ENCODE data around the gene RPL38. TPM values are rescaled to one million over a fixed set of nuclear protein-coding genes. Genes with fewer than 3 reads are reported as not detected.
"Not testable (repeated sequence)": the region's sequence is repeated elsewhere in the genome, so short reads cannot be mapped to it uniquely, and the experiment has no call there.

Gene RPL38
- total RNA-seq, 2 donors from 2014 or later = 1,259 to 1,366 TPM

DNA sequence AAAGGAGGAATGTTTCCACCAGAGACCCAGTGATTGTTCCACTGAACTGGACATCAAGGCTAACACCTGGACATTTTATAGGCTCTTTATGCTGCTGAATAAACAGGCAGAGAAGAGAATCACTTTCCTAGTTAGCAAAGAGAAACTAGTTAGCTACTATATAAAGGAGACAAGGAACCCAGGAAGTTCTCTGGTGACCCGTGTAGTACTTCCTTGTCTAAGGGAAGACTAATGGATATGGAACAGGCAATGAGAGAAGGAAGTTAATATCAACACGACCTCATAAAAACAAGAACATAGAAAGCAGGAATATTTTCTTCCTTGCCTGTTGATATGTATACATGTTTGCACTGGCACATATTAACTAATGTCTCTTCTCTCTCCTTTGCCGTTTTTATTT is 30.8 kb upstream of the RPL38 start:
- H3K27me3 Mint-ChIP-seq = peaks cover 32% of the 10 kb centered on the region
- ATAC-seq (replicated peaks) = no peak
- H3K4me1 Mint-ChIP-seq = peaks cover 3% of the 10 kb centered on the region
- no peak overlapping the region for H3K4me3 Mint-ChIP-seq
- H3K36me3 Mint-ChIP-seq (ENCODE audit: low read depth) = no peaks in the 10 kb centered on the region
- H3K9me3 Mint-ChIP-seq = no peaks in the 10 kb centered on the region
- H3K27ac Mint-ChIP-seq = no peak overlapping the region

GRCh38 chr17:74176546-74177001 is 26.9 kb upstream of the RPL38 start:
- peaks cover 3% of the 10 kb centered on the region for H3K4me1 Mint-ChIP-seq
- H3K36me3 Mint-ChIP-seq (ENCODE audit: low read depth) = no peaks in the 10 kb centered on the region
- no peak overlapping the region for H3K27ac Mint-ChIP-seq
- H3K9me3 Mint-ChIP-seq = no peaks in the 10 kb centered on the region
- no peak overlapping the region for H3K4me3 Mint-ChIP-seq
- peak; percentile 56 for ATAC-seq (replicated peaks)
- peaks cover 27% of the 10 kb centered on the region for H3K27me3 Mint-ChIP-seq

DNA sequence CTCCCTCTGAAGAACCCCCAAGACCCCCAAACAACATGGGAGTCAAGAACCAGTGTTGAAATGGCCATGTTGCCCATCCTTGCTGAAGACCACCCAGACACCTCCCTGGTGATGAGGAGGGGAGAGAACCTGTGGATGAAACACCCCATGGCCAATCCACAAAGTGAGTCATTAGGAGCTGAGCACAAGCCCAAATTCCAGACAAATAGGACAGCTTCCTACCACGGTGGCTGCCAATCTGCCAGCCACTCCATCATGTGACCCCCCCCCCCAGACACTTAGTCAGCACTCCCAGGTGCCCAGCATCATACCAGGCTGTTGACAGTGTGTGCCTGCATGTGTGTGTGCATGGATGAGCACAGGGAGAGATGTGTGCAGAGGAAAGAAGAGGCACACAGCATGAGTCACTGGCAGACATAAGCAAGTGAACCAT is 26.4 kb upstream of the RPL38 start:
- Mint-ChIP-seq H3K9me3 (no peaks in the 10 kb centered on the region), H3K4me1 (peaks cover 3% of the 10 kb centered on the region), H3K27ac (no peak overlapping the region), H3K27me3 (peaks cover 25% of the 10 kb centered on the region), H3K4me3 (no peak overlapping the region), H3K36me3 (ENCODE audit: low read depth) (no peaks in the 10 kb centered on the region)
- ATAC-seq (replicated peaks) = no peak

DNA sequence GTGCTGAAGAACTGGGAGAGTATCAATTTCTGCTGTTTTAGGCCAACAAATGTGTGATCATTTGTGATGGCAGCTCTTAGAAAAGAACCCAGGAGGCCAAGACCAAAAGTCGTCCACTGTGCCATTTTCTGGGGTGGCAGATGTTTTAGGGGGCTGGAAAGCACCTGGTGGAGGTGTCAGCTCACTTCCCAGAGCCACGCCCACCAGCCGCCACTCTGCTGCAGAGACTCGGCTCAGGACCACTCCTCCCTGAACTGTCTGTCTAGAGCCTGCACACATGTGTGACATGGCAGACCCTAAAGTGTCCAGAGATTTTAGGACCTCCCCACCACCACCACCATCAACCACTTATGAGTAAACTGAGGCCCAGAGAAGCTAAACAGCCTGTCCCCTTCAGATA is 23.9 kb upstream of the RPL38 start:
- no peaks in the 10 kb centered on the region for H3K36me3 Mint-ChIP-seq (ENCODE audit: low read depth)
- H3K9me3 Mint-ChIP-seq = no peaks in the 10 kb centered on the region
- H3K27me3 Mint-ChIP-seq = peaks cover 25% of the 10 kb centered on the region
- no peaks in the 10 kb centered on the region for H3K4me1 Mint-ChIP-seq
- ATAC-seq (replicated peaks) = no peak
- no peak overlapping the region for H3K27ac Mint-ChIP-seq
- no peak overlapping the region for H3K4me3 Mint-ChIP-seq

GRCh38 chr17:74180336-74180735 is 23.1 kb upstream of the RPL38 start:
- peaks cover 23% of the 10 kb centered on the region for H3K27me3 Mint-ChIP-seq
- H3K4me1 Mint-ChIP-seq = no peaks in the 10 kb centered on the region
- no peaks in the 10 kb centered on the region for H3K9me3 Mint-ChIP-seq
- no peak overlapping the region for H3K27ac Mint-ChIP-seq
- no peaks in the 10 kb centered on the region for H3K36me3 Mint-ChIP-seq (ENCODE audit: low read depth)
- ATAC-seq (replicated peaks) = no peak
- no peak overlapping the region for H3K4me3 Mint-ChIP-seq

DNA sequence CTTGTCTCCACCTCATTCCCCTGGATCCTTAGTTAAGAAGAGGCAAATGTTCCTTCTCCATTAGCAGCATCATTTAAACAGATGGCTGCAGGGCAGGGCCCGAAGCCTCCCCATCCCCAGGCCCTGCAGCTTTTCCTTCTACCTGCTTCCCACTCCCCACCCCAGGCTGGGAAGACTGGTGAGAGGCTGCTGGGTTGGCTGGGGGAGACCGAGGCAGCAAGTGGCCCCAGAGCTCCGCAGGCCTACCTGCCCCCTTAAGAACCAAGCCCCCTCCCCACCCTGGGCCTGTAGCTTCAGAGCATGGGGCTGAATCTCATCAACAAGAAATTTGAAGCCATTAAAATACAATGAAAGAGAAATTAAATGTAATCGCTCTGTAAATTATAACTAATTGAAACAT is 22.1 kb upstream of the RPL38 start:
- ATAC-seq (replicated peaks) = no peak
- no peaks in the 10 kb centered on the region for H3K4me1 Mint-ChIP-seq
- no peaks in the 10 kb centered on the region for H3K36me3 Mint-ChIP-seq (ENCODE audit: low read depth)
- no peak overlapping the region for H3K4me3 Mint-ChIP-seq
- H3K9me3 Mint-ChIP-seq = no peaks in the 10 kb centered on the region
- H3K27ac Mint-ChIP-seq = no peak overlapping the region
- H3K27me3 Mint-ChIP-seq = peaks cover 25% of the 10 kb centered on the region

GRCh38 chr17:74182041-74182723 is 21.3 kb upstream of the RPL38 start:
- Mint-ChIP-seq H3K4me3 (no peak overlapping the region), H3K4me1 (no peaks in the 10 kb centered on the region), H3K27me3 (peaks cover 21% of the 10 kb centered on the region), H3K27ac (no peak overlapping the region), H3K36me3 (ENCODE audit: low read depth) (no peaks in the 10 kb centered on the region), H3K9me3 (no peaks in the 10 kb centered on the region)
- ATAC-seq (replicated peaks) = no peak

DNA sequence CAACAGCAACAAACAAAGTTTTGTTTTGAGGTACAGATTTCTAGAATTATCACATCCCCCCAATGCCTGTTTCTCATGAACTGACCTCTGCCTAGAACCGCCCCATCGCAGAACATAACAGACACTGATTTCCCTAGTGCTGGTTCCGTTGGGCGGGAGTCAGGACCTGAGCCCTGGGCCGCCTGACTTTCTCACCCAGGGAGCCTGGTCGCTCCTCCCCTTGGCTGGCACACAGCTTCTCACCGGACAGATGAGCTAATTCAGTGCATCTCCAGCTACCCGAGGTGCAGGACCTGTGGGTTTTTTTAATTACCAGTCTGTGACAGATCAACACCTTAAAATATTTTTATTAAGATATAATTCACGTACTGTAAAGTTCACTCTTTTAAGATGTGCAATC is 20.1 kb upstream of the RPL38 start:
- H3K4me3 Mint-ChIP-seq = no peak overlapping the region
- peaks cover 26% of the 10 kb centered on the region for H3K27me3 Mint-ChIP-seq
- no peak overlapping the region for H3K27ac Mint-ChIP-seq

DNA sequence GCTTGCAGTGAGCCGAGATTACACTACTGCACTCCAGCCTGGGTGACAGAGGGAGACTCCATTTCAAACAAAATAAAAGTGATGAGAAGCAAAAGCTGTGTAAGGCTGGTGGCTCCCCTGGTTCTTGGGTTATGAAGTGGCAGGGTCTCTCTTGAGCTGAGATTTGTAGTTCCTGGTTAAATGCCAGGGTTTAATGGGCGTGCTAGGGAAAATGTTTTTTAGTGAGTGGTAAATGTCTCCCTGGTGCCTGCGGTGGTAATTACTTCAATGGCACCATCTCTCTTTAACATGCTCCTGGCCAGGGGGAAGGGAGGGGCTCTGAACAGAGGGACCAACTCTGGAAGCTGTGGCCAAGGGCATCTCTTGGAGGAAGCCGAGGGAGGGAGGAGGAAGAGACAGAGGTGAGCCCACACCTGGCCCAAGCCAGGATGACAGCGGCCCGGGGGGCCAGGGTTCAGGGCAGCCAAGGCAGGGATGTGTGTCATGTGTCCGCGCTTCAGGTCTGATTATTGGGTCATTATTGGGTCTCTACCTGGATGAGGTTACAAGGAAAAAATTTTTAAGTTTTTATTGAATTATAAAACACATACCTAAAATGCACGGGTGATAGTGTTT is 17.8 kb upstream of the RPL38 start:
- Mint-ChIP-seq H3K4me3 (no peak overlapping the region), H3K36me3 (ENCODE audit: low read depth) (no peaks in the 10 kb centered on the region), H3K27me3 (peaks cover 21% of the 10 kb centered on the region), H3K4me1 (peaks cover 4% of the 10 kb centered on the region), H3K27ac (no peak overlapping the region), H3K9me3 (peaks cover 5% of the 10 kb centered on the region)
- ATAC-seq (replicated peaks) = no peak

More for the DNA sequence above, 20.1 kb upstream of the RPL38 start:
- Mint-ChIP-seq H3K4me1 (no peaks in the 10 kb centered on the region), H3K9me3 (no peaks in the 10 kb centered on the region), H3K36me3 (ENCODE audit: low read depth) (no peaks in the 10 kb centered on the region)
- ATAC-seq (replicated peaks) = no peak

DNA sequence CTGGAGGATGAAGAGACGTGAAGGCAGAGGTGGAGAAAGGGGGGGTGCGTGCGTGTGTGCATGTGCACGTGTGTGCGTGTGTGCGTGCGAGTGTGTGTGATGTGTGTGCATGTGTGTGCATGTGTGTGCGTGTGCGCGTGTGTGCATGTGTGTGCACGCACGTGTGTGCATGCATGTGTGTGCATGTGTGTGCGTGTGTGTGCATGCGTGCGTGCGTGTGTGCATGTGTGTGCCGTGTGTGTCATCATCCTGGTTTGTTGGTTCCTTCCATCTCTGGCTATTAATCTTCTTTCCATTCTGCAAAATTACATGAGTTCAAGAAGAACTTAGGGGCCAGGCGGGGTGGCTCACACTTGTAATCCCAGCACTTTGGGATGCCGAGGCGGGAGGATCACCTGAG is 17.0 kb upstream of the RPL38 start:
- peaks cover 5% of the 10 kb centered on the region for H3K9me3 Mint-ChIP-seq
- peaks cover 5% of the 10 kb centered on the region for H3K4me1 Mint-ChIP-seq
- no peak for ATAC-seq (replicated peaks)
- no peak overlapping the region for H3K4me3 Mint-ChIP-seq
- H3K36me3 Mint-ChIP-seq (ENCODE audit: low read depth) = no peaks in the 10 kb centered on the region
- H3K27me3 Mint-ChIP-seq = peaks cover 21% of the 10 kb centered on the region
- H3K27ac Mint-ChIP-seq = no peak overlapping the region

DNA sequence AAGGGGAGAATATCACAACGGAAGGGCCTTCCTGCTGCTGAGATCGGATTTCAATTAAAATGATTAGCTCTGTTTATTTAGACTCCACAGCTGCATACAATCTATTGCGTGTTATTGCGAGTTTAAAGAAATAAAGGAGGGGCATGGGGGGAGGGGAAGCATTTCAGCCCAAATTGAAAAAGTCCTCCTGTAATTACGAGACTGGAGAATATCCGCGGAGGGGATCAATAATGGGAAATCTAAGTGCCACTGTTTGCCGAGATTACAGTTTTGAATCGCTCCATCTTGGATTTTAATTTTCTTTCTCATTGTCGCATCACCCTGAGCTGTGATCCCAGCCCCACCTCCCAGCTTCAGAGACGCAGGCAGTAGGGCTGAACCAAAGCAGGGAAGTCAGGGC is 15.7 kb upstream of the RPL38 start:
- ATAC-seq (replicated peaks) = no peak
- H3K9me3 Mint-ChIP-seq = peaks cover 5% of the 10 kb centered on the region

DNA sequence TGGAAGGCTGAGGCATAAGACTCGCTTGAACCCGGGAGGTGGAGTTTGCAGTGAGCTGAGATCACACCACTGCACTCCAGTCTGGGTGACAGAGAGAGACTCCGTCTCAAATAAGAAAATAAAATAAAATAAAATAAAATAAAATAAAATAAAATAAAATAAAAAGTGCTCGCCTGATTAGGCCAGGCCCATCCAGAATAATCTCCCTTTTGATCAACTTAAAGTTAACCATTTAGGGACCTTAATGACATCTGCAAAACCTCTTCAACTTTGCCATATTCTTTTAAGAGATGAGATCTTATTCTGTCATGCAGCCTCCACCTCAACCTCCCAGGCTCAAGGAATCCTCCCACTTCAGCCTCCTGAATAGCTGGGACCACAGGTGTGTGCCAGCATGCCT is 14.8 kb upstream of the RPL38 start:
- H3K4me1 Mint-ChIP-seq; ATAC-seq (replicated peaks); H3K4me3 Mint-ChIP-seq; H3K27ac Mint-ChIP-seq; H3K9me3 Mint-ChIP-seq; H3K36me3 Mint-ChIP-seq (ENCODE audit: low read depth): not testable (repeated sequence)
- peaks cover 16% of the 10 kb centered on the region for H3K27me3 Mint-ChIP-seq

More for the DNA sequence above, 15.7 kb upstream of the RPL38 start:
- Mint-ChIP-seq H3K27ac (no peak overlapping the region), H3K27me3 (peaks cover 21% of the 10 kb centered on the region), H3K4me1 (peaks cover 5% of the 10 kb centered on the region), H3K36me3 (ENCODE audit: low read depth) (no peaks in the 10 kb centered on the region), H3K4me3 (no peak overlapping the region)

DNA sequence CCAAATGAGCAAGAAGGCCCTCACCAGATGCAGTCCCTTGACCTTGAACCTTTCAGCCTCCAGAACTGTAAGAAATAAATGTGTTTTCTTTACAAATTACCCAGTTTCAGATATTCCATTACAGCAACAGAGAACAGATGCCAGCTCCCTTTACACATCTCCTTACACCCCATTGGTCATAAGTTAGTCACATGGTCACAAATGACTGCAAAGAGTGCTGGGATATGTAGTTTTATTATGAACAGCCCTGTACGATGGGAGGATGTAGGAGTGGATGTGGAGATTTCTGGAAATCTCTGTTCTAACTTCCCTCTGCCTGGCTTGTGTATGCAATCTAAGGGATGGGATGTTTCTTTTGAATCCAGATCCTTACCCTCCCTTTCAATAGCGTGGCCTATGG is 13.3 kb upstream of the RPL38 start:
- no peaks in the 10 kb centered on the region for H3K36me3 Mint-ChIP-seq (ENCODE audit: low read depth)
- H3K27ac Mint-ChIP-seq = no peak overlapping the region
- peaks cover 9% of the 10 kb centered on the region for H3K4me1 Mint-ChIP-seq
- no peak overlapping the region for H3K4me3 Mint-ChIP-seq
- ATAC-seq (replicated peaks) = peak; percentile 90
- H3K9me3 Mint-ChIP-seq = peaks cover 5% of the 10 kb centered on the region
- peaks cover 18% of the 10 kb centered on the region for H3K27me3 Mint-ChIP-seq

- Mint-ChIP-seq H3K4me1 (peaks cover 9% of the 10 kb centered on the region), H3K36me3 (ENCODE audit: low read depth) (no peaks in the 10 kb centered on the region), H3K27ac (no peak overlapping the region), H3K9me3 (peaks cover 5% of the 10 kb centered on the region), H3K27me3 (peaks cover 18% of the 10 kb centered on the region), H3K4me3 (no peak overlapping the region)
- ATAC-seq (replicated peaks) = no peak
Observed at GRCh38 chr17:74190807-74191406, 12.6 kb upstream of the RPL38 start.
